HG03196 (cell line): ENCODE results near the gene ZCCHC8.
A peak's percentile ranks its signal among the peaks of the same experiment; 100 is the strongest.
"Not testable (repeated sequence)": the region's sequence is repeated elsewhere in the genome, so short reads cannot be mapped to it uniquely, and the experiment has no call there.

Experiments used
- ATAC-seq: cut with Tn5 transposase; IDR thresholded peaks from one replicate; pipeline ENCODE4 v1.9.1; 2021; ENCODE audit not compliant: unreplicated experiment

The ZCCHC8 gene

GRCh38 chr12:122513028-122513427 lies 12.3 kb upstream of the ZCCHC8 start:
- ATAC-seq, result not testable (repeated sequence)

- no peak for ATAC-seq
These were observed 7.4 kb upstream of the ZCCHC8 start for GRCh38 chr12:122508163-122508562.

- ATAC-seq, result no peak
These were observed 5.7 kb upstream of the ZCCHC8 start for GRCh38 chr12:122506393-122506938.

- no peak for ATAC-seq
These were observed 4.8 kb upstream of the ZCCHC8 start for GRCh38 chr12:122505419-122506051.

- no peak for ATAC-seq
These were observed 3.3 kb upstream of the ZCCHC8 start for GRCh38 chr12:122503783-122504590.

- no peak for ATAC-seq
These were observed 2.5 kb upstream of the ZCCHC8 start for GRCh38 chr12:122503147-122503751.

GRCh38 chr12:122501489-122501989 lies 807 bp upstream of the ZCCHC8 start:
- no peak for ATAC-seq

GRCh38 chr12:122499991-122500684 lies 594 bp downstream of the ZCCHC8 start:
- peak; percentile 19 for ATAC-seq

GRCh38 chr12:122495258-122495657 lies 5.5 kb downstream of the ZCCHC8 start:
- ATAC-seq, result no peak

GRCh38 chr12:122493222-122493621 lies 7.5 kb downstream of the ZCCHC8 start:
- ATAC-seq, result not testable (repeated sequence)

GRCh38 chr12:122491991-122492390 lies 8.7 kb downstream of the ZCCHC8 start:
- ATAC-seq, result no peak

GRCh38 chr12:122489038-122489437 lies 11.7 kb downstream of the ZCCHC8 start:
- no peak for ATAC-seq

GRCh38 chr12:122487807-122488206 lies 12.9 kb downstream of the ZCCHC8 start:
- ATAC-seq, result not testable (repeated sequence)

- ATAC-seq, result no peak
These were observed 13.8 kb downstream of the ZCCHC8 start for GRCh38 chr12:122486805-122487426.

- ATAC-seq, result not testable (repeated sequence)
These were observed 14.4 kb downstream of the ZCCHC8 start for GRCh38 chr12:122486360-122486759.

GRCh38 chr12:122484385-122484784 lies 16.3 kb downstream of the ZCCHC8 start:
- not testable (repeated sequence) for ATAC-seq

- ATAC-seq, result no peak
These were observed 16.8 kb downstream of the ZCCHC8 start for GRCh38 chr12:122483969-122484368.

- ATAC-seq, result no peak
These were observed 18.9 kb downstream of the ZCCHC8 start for GRCh38 chr12:122481861-122482260.

- ATAC-seq, result no peak
These were observed 20.0 kb downstream of the ZCCHC8 start for GRCh38 chr12:122480753-122481152.

GRCh38 chr12:122474324-122474716 lies 26.4 kb downstream of the ZCCHC8 start:
- ATAC-seq, result no peak
